HG03442 (cell line): ENCODE measurements around the gene SOCS3.
"Not testable (repeated sequence)": the region's sequence is repeated elsewhere in the genome, so short reads cannot be mapped to it uniquely, and the experiment has no call there.

Source experiments
- ATAC-seq: cut with Tn5 transposase; IDR thresholded peaks from one replicate; pipeline ENCODE4 v1.9.1; 2021; ENCODE audit warnings: mild to moderate bottlenecking, moderate library complexity; ENCODE audit not compliant: unreplicated experiment

The SOCS3 gene

DNA sequence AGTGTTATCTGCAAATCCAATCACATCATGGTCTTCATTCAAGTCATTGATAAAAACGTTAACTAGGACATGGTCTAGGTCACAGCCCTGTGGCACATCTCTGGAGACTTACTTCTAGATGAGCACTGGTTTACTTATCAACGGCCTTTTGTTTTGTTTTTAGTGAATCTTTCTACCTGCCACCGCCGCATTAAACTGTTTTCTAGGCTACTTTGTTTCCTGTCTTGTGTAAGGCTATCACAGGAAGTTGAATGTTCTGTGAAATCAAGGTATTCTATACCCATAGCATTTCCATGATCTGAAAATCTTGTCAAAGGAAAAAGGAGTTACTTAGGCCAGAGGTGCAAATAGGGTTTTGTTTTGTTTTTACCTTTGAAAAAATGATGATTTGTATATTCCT lies 26.9 kb downstream of the SOCS3 start:
- ATAC-seq: no peak

DNA sequence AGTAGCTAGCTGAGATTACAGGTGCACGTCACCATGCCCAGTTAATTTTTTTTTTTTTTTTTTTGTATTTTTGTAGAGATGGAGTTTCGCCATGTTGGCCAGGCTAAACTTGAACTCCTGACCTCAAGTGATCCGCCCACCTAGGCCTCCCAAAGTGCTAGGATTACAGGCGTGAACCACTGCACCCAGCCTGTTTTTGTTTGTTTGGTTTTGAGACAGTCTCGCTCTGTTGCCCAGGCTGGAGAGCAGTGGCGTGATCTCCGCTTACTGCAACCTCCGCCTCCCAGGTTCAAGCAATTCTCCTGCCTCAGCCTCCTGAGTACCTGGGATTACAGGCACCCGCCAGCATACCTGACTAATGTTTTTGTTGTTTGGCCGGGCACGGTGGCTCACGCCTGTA lies 28.5 kb downstream of the SOCS3 start:
- not testable (repeated sequence) for ATAC-seq

DNA sequence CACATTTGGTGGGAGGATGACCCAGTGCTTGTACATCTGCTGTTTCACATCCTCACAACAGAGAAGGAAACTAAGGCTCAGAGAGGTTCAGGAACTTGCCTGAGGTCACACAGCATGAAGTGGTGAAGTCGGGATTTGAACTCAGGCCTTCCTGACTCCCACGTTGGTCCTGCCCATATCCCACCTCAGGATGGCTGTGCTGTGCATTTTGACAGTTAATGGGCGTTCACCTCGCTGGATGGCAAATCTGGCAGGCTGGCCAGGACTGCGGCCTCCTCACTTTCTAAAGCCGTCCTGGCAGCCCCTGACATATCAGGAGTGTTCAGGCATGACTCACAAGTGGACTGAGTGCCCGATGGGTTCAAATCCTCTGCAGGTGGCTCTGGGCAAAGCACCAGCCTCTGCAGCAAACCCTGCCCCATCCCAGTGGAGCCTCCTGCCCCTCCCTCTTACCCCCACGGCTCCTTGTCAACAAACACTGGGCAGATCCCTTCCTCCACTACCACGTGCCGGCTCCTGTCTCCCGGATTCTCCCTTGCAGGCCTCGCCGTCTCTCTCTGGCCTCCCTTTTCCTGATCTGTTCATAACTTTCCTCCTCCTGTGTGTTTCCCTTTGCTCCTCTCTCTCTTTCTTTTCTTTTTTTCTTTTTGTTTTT lies 29.2 kb downstream of the SOCS3 start:
- no peak for ATAC-seq

DNA sequence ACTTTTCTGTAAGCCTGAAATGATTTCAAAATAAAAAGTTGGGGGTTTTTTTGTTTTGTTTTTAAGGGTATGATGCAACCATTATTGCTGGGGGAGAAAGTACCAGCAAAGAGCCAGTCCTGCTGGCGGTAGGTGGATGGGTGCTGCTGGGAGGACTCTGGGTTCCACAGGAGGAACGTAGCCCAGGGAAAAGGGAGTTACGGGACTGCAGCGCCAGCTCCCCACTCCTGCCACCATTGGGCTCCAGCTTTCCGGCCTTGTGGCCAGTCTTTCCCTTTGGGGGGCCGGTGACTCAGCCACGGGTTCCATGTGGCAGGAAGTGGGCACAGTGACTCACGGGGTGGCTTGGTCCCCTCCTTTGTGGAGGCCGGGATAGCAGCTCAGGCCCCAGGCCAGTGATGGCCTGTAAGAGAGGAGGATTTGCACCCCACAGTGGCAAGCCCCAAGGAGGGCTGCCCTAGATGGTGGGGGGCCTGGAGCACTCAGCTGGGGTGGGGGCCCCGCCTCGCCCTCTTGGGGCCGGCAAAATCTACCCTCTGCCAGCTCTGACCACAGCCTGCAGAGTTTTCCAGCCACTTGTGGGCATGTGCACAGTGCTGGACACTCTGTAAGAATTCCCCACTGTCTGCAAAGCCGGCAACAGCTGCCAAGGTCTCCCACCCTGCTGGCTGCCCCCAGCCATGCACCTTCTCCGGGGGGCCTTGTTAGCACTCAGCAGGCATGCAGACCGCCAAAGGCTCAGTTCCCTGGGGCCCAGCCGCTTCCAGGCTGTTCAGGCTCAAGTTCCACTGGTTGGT lies 30.4 kb downstream of the SOCS3 start:
- no peak for ATAC-seq

DNA sequence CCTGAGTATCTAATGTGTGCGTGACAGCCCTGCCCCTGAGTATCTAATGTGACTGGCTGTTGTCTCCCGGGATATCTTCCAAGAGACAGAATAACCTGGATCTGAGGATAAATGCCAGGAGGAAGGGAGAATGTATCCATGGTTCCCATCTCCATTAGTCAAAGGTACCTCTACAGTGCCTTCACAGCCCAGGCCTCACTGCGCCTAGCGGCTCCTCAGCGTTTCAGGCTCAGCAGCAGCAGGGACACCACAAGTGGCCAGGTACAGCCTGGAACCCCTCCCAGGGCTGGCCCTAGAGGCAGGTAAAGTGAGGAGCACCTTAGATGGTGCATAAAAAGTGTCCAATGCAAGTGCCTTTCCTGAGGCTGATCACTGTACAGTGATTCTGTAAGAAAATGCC lies 32.0 kb downstream of the SOCS3 start:
- no peak for ATAC-seq

DNA sequence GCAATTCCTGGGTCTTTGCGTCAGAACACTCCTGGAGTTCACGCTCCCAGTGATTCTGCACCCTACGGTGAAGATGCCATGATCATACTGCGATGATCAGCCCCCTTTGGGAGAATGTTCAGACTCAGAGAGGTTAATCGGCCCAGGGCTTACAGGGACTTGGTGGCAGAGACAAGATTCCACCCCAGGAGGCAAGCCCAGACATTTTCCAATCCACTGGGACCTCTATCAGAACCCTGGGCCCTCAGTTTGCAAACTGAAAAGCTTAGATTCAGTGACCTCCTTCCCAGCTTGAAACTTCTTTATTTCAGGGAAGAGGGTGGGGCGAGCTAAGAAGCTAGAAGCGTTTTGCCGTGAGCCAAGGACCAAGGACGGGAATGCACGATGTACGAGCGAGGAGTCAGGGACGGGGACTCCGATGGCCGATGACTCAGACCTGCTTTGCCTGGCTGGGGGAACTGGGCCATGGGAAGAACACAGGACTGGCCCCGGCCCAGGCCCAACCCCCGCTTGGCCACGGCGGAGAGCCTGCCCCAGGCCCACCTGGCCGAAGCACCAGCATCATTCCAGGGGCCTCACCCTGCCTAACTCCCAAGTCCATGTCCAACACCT lies 34.7 kb downstream of the SOCS3 start:
- ATAC-seq: no peak

DNA sequence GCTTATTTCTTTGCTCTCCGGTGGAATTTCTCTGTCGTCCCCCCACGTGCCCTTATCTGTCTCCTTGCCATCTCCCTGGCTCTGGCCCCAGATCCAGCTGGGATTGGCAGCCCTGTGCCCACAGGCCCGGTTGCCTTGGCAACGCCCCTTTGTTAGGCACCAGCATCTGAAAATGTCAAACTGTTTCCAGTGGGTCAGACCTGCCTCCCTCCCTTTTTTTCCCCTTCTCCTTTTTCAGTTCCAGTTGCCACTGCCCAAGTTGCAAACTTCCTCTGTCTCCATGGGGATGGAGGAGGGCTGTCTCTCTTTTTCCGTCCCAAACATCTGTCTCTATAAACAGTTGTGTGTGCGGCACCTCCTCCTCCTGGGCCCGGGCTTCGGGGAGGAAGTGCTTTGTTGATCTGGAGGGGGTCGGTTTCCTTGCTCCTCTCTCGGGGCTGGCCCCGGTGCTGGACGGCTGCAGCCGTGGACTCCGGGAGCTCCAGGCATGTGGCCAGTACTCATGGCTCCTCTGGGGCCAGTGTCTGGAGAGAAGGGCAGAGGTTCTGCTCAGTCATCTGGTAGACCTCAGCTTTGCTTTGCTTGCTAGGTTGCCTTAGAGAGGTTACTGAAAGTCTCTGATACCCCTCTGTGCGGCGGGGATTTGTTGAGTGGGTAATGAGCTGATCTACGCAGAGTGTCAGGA lies 35.3 kb downstream of the SOCS3 start:
- no peak for ATAC-seq

DNA sequence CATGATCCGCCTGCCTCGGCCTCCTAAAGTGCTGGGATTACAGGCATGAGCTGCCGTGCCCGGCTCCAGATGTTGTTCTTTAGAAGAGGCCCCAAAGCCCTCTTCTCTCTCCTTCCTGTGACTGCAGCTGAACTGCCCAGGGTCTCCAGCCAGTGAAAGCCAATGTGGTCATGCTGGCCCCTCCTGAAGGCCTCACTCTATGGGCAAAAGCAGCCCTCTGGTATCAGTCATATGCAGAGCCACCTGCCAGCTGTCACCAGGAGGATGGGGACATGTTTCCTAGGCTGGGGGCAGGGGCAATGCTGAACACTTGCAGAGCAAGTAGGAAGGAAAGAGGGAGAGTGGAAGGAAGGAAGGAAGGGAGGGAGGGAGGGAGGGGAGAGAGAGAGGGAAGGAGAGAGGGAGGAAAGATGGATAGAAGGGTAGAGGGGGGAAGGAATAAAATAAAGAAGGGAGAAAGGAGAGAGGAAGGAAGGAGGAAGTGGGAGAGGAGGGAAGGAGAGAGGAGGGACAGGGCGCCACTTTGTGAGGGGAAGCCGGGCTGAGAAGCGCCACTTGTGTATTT lies 36.0 kb downstream of the SOCS3 start:
- ATAC-seq: no peak

DNA sequence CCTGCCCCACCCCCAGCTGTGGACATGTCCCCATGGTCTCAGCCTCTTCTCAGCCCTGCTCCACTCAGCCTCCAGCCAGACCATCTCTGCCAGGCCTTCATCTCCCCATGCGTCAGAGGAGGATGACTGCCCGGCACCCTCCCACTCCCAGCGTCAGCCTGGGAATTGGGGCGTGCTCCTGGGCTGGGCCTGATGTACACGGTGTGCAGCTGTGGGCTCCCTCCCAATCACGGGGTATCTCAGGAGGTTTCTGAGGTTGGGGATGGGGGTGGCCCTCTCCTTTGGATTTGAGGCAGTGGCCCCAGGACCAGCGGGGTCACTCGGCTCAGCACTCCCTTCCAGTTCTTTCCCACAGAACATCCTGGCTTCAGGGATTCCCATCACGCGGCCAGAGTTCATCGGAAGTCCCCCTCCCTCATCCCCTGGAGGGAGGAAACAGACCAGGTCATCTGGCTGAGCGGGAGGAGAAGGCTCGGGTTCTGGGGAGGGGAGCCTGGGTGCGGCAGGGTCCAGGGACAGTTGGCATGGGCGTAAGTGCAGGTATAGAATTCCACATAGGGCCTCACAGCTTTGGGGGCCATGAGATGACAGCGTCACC lies 36.9 kb downstream of the SOCS3 start:
- no peak for ATAC-seq

DNA sequence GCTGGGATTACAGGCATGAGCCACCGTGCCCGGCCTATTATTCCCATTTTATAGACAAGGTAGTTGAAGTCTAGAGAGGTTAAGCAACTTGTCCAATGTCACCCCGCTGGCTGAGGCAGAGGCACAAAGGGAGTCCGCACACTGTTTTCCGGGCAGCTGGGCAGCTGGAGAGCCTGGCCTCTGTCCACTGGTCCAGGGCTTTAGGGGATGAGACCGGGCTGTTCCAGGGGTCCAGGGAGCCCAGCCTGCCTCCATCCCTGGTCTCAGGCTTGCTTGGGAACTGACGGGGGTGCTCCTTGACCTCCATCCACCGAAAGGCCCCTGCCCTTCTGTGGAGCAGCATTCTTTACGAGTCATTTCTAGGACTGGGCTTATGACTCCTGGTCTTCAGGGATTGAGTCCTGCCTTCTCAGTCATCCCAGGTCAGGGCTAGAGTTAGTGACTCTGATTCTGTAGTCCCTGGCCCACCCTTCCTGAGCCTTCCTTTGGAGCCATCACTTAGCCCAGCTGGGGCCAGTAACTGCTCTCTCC lies 37.5 kb downstream of the SOCS3 start:
- ATAC-seq: no peak

DNA sequence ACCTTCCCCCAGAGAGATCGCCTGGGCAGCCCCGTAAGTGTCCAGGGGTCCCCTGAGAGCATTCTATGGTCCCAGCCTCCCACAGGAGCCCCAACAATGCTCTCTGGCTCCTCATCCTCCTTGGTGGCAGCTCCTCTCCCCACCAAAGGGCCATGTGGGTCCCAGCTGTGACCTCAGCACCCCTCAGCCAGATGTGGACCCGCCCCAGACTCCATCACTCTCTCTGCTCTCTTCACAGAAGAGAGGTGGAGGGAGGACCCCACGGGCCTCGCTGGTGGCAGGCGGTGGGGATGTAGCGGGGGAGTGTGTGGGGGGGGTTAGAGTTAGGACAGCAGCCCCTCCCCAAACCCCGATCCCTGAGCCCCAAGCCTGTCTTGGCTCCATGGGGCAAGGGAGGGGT lies 41.0 kb downstream of the SOCS3 start:
- no peak for ATAC-seq

DNA sequence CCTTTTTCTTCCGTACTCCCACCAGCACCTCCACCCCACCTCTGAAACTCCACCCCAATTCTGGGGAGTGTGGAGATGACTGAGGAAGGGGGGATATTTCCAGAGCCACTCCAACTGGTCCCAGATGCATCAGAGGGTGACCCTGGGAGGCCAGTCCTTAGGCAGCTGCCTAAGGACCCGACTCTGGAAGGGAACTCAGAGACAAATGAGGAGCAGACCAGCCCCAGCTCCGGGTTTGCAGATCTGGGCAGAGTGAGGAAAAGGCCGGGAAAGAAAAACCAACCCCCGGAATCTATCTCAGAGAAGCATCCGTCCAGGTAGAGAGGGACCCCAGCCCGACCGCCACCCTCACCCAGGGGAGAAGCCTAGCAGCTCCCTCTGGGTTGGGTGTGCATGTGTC lies 41.5 kb downstream of the SOCS3 start:
- ATAC-seq: no peak

DNA sequence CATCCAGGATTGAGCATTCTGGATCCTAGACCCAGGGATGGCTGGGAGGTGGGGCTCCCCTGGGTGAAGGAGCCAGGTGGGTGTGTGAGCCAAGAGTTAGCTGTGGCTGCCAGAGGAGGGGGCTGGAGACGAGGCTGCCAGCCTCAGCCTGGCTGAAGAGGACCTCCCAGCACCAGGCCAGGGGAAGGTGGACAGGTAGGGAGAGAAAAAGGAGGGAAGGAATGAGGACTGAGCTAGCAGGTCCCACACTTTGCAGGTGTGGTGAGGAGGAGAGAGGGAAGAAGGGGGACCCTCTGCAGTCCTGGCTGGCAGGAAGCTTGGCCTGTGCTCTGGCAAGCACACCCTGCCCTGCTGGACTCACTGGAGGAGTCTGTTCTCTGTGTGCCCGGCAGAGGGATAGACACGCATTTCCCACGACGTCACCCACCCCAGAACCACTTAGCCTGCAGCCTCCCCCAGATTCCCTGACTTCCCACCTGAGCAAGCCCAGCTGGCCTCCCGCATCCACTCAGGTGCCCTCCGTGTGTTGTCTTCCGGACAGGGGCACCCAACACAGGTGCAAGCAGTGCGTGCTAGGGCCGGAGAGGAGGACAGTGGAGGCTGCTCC lies 42.0 kb downstream of the SOCS3 start:
- ATAC-seq: no peak

DNA sequence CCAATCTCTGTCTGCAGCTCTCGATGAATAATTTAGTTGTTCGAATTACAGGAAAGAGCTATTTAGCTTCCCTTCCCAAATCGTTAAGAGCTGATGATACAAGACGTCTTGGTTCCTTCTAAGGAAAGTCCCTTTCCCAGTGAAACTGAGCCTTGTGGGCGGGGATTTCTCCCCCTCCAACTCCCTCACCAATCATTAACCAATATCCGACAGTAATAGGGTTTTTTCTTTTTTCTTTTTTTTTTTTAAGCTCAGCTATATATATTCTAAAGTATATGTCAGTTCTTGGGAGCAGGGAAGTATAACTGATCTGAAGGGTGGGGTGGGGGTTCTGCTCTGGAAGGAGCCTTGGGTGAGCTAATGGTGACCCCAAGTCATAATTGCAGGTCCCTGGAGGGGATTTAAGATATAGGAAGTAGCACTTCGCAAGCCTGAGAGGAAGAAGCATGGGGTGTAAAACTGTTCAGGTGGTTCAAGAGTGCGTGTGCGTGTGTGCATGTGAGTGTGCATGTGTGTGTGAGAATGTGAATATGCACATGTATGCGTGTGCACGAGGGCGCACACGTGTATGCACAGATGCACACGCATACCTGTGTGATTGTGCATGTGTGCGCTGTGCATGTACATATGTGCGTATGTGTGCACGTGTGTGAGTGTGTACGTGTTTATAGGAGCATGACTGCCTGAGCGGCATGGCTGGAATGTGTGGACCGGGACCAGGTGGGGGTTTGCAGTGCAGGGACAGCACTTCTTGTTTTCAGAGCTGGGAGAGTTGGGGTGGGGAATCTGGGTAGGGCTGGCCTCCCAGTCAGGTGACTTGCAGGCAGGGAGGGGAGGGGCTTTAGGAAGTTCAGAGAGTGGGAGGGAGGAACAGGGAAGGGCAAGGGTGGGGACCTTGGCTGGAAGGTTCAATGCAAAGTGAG lies 42.7 kb downstream of the SOCS3 start:
- ATAC-seq: no peak

DNA sequence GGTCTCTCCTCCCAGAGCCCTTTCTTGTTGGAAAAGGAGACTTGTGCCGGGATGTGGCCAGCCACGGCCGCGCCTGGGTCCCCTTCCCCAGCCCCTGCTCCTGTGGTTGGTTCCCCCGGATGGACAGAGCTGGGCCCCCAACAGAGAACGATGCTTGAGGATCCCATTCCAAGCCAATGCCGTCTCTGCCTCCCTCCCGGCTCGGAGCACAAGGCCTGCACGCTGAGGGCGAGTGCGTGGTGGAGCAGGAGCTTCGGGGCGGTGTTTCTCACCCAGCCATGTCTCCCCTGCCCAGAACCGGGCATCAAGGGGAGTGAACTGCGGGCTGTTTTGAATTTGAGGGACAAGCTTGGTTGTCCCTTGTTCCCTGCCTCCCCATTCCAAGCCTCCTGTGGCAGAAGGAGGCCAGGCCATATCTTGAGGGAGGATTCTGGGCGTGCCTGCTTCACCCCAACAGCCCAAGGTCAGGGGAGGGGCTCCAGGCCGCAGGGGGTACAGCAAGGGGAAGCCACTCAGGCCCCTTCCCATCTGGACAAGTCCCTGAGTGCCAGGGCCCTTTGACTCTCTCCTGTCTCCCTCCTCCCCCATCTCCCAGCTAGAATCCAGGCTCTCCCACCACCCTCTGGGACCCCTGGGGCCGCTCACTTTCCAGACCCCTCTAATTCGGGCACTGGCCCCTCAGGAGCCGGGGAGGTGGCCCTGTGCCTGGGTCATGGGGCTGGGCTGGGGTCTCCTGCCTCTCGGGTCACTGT lies 43.6 kb downstream of the SOCS3 start:
- ATAC-seq: no peak

DNA sequence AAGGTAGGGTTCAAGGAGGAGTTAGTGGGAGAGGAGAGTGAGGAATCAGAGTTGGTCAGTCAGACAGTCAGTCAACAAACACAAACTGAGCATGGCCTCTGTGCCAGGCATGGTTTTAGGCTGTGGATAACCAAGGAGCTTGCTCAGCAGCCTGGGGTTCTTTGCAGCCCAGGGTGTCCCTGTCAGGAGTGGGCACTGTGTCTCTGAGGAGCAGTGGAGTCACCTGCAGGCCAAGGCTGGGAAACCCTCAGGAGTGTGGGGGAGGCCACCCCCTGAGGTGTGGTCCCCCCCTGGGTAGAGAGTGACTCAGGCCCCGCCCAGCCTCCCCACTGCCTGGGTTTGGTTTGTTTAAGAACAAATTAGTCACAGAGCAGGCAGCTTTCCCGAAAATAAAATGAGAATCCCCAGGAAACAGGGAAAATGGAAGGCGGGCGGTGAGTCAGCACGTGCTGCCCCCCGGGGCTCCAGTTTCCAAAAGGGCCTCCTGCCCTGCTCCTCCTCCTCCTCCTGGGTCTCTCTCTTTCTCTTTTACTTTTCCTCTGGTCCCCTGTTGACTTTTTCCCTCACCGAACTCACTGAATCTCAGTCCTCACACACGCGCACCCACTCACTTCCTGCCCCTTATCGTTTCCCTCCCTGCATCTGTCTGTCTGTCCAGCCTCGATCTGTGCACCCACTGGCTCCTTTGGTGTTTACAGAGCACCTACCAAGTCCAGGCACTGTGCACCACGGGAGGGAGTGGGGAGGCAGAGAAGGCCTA lies 44.3 kb downstream of the SOCS3 start:
- ATAC-seq: no peak

DNA sequence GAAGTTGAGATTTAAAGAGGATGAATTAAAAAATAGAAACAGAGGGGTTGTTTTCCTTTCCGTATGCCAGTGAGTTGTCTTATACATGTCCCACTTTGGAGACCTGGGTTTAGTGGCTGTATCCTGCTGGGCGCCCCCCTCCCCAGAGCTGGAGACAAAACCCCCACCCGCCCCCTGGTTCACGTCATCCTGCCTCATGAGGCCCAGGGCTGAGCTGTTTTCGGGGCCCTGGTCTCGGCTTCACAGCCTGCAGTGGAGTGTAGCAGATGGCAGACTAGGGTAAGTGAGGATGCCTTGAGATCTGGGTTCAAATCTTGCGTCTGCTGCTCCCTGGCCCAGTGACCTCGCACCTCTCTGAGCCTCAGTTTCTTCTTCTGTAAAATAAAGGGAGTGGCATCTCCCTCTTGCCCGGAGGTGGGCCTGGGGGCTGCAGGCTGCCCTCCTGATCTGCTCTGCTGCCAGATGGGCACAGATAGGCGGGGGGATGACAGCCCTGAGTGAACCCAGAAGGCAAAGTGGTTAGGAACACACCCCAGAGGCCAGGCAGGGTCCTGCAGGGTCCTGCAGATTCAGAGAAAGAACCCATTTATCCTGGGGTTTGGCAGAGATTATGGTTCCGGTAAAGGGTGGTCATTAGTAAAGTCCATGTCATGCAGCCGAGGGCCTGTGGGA lies 45.1 kb downstream of the SOCS3 start:
- no peak for ATAC-seq
